NCI-H2107 (cell line): ENCODE data around the gene SCRN2.

Experiments used
- DNase-seq: peaks from one replicate; lab custom pipeline; 2025; lab: John Stamatoyannopoulos, UW

Gene SCRN2

GRCh38 chr17:47840742-47841487 lies at the start of gene SCRN2:
TSS of gene SCRN2 (minus strand) at chr17:47841273. CDS start at chr17:47840843, 430 bp downstream.
- DNase-seq: peak; percentile 70

DNA sequence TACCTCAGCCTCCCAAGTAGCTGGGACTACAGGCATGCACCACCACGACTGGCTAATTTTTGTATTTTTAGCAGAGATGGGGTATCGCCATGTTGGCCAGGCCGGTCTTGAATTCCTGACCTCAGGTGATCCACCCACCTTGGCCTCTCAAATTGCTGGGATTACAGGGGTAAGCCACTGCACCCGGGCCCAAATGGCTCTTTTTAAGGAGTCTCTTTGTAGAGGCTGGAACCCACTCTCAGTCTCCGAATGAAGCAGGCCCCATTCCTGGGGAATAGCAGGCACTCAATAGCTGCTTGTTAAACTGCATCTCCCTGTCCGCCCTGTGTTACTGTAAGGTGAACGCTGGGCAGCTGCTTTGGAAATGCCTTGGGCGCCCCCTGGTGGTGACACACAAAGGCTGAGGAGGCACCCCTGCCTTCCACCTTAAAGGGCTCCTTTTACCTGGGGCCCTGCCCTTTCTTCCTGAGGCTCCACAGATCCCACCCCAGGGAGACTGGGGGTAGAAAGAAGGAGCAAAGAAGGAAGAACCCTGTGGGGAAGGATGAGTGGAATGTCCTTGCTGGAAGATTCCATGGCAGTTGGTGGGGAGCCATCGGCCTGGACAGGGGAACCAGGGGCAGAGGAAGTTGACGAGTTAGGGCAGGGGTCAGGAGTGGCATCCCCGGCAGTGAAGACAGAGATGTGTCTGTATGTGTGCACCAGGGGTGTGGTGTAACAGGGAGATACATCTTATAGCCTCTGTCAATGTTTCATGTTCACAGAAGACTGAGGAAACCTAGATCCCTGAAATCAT lies 48.9 kb upstream of the SCRN2 start:
- peak; percentile 81 for DNase-seq

DNA sequence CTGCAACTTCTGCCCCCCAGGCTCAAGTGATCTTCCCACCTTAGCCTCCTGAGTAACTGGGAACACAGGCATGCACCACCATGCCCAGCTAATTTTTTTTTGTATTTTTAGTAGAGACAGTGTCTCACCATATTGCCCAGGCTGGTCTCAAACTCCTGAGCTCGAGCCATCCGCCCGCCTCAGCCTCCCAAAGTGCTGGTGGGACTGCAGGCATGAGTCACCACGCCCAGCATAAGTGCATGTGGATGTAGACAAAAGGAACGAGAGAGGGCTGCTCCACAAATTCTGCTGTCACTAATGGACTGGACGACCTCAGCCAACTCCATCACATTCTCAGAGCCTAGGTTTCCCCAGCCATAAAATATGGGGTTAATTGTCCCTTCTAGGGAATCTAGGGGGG lies 47.2 kb upstream of the SCRN2 start:
- DNase-seq: no peak

- no peak for DNase-seq
These were observed 44.0 kb upstream of the SCRN2 start for GRCh38 chr17:47884905-47885730.

DNA sequence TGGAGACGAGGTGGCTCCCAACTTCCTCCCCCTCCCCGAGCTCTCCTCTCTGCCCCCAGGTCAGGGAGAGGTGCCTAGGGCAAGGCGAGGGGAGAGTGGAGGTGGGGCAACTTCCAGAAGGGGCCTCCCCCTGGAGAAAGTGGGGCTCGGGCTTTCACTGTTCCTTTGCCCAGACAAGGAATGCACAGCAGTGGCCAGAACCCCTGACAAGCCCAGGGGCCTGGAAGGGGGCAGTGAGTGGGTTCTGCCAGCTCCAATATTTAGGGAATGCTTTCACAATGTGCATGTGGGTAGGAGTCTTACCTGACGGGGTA lies 43.3 kb upstream of the SCRN2 start:
- no peak for DNase-seq

- no peak for DNase-seq
These were observed 42.7 kb upstream of the SCRN2 start for GRCh38 chr17:47883589-47884426.

DNA sequence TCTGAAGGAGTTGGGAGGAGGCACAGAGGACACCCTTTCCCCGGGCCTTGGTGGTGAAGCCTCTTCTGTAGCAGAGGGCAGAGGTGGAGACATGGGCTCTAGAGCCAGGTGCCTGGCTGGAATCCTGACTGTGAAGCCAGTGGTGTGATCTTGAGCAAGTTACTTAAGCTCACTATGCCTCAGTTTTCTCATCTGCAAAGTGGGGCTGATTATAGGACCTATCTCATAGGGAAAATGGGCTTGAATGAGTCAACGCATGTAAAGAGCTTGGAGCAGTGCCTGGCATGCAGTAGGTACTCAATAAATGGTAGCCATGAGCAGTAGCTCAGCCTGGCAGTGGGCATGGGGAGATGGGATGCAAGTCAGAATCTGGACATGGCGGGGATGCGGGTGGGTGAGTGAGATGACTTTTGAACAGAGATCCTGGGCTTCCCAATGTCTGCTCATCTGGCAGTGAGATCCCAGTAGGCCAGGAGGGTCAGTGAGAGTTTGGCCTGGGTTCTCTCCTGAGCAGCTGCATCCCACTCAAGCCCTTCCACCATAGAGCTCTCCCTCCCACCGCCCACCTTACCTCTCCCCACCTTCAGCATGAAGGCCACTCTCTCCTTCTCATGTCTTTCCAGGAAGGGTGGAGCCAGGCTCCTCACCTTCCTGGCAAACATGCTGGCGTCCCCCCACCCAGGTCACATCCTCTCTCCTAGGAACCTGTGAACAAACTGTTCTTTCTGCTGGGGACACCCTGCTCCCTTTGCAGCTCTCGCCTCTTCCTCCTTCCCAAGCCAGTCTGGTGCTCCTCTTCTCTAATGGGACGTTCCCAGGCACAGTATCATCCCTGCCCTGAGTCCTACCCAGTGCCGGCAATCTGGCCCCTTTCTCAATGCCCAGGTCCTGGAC lies 41.9 kb upstream of the SCRN2 start:
- no peak for DNase-seq

DNA sequence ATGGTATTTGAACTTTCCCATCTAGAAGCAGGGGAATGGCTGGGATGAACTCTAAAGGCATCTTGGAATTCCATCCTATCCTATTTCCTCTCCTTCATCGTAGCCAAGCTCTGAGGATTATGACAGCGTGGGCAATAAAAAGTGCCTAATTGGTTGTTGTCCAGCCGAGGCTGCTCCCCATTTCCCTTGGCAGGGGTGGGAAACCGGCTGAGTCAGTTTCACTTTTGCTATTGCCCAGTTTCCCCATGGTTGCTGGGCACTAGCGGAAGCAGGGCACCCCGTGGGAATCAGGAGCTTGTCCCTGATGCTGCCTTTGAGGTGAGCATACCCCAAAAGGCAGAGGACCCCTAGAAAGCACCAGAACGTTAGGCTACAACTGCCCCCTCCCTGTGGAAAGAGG lies 41.2 kb upstream of the SCRN2 start:
- DNase-seq: no peak

DNA sequence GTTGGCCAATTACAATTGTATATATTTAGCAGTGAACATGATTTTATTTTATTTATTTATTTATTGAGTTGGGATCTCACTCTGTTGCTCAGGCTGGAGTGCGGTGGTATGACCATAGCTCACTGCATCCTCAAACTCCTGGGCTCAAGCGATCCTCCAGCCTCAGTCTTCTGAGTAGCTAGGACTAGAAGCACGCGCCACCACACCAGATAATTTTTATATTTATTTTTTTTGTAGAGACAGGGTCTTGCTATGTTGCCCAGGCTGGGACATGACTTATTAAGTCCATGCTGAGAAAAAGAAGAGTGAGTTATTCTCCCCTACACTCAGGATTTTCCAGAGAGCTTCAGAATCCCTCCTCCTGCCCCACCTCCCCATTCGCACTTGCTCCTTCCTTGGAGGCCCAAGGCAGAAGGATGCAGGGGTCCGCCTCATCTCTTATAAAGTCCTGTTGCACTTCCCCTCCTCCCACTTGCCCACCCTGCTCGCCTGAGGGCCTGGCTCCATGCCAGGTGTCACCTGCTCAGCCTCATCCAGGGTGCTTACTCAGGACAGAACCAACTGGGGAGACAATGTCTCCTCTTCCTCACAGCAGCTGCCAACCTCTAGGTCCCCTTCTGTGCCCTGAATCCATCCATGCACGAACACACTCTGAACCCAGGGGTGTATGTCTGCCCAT lies 38.8 kb upstream of the SCRN2 start:
- no peak for DNase-seq

GRCh38 chr17:47879028-47879585 lies 38.0 kb upstream of the SCRN2 start:
- DNase-seq: no peak

- no peak for DNase-seq
These were observed 37.3 kb upstream of the SCRN2 start for GRCh38 chr17:47878203-47879027.

DNA sequence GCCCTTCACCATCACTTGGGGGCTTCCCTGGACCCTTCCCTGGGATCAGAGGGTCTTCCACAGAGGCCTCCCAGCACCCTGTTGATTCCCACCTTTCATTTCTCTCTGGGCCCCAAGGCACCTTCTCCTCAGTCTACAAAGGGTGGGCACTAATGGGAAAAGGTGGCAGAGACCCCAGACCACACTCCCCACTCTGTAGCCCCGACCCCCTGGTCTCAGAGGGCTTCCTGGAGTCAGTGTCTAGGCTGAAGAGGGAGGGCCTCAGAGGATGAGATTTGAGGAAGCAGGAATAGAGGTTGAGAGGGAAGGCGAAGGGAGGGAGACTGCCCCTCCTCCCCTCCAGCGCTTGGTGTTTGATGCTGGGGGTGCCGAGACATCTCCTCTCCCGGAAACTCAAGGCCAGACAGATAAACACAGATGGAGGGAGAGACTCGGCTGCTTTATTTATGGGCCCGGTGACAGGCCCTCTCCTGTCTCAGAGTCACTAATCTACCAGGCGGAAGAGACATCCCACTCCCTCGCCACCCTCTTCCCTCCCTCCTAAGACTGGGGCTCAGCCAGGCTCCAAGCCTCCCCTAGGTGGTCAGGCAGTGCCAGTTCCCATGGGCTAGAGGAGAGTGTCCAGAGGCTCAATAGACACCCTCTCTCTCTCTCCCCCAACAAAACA lies 36.4 kb upstream of the SCRN2 start:
- no peak for DNase-seq

DNA sequence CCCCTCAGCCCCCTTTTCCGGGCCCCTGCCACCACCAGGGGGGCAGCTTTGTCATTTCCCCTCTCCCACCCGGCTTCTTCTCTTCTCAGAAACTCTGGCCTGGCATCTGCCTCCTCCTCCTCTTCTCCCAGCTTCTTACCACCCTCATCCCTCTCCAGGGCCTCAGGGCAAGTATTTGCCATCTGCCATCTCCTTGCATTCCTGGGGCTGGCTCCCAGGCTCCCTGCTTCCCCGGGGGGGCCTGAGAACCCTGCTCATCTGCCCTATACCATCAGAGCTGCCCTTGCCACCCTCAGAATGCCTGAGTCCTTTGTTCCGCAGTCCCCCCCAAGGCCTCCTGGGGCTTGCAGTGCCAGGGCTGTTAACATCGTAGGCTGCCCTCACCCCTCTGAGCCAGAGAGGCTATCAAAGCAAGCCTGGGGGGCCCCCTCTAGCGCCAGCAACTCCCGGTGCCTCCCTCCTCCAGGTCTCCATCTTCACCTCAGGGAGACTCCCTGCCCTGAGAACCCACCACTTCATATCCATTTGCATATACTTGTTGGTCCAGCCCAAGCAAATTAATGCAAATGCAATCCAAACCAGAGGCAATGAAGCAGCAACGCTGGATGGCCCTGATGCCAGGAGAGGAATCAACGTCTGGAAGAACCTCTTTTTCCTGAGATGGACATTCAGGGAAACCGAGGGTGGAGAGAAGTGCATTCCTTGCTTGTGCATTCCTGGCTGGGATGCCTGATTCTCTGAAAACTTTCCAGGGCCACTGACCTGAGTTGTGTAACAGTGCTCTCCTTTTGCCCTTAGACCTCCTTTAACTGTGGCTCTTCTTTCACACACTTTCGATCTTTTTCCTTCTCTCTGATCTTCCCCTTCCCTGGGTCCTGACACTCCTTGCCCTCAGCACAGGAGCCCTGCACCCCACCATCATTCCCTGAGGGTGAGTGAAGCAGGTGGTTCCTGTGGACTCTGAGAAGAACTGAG lies 34.2 kb upstream of the SCRN2 start:
- DNase-seq: no peak

DNA sequence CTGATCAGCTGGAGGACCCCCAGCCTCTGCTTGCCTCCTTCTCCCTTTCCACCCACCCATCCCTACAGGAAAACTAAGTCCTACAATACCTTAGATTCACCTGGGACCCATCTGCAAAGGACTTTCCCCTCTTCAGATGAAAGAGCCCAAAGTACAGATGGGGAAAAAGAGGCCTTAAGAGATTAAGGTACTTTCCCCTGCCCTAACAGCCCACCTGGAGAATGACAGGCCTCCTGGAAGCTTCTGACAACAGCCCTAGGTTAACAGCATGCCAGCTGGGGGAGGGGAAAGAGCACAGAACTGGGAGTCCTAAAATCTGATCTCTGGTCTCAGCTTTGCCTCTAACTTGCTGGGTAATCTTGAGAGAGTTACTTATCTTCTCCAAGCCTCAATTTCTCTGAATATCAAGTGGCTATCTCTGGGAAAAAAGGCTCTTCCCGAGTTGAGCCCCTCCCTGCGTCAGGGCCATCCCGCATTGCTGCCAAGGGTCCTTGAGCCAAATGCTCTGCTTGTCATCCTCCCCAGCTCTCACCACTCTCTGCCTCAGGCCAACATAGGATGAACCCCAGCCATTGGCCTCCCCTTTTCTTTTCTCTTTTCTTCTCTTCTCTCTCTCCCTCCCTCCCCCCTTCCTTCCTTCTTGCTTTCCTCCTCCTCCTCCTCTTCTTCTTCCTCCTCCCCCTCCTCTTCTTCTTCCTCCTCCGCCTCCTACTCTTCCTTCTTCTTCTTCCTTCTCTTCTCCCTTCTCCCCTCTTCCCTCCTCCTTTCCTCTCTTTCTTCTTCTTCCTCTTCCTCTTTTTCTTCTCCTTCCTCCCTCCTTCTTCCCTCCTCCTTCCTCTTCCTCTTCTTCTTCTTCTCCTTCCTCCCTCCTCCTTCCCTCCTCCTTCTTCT lies 32.4 kb upstream of the SCRN2 start:
- no peak for DNase-seq

GRCh38 chr17:47872651-47873161 lies 31.6 kb upstream of the SCRN2 start:
- no peak for DNase-seq
